ENCODE measurements around the gene PLPP3.

Gene PLPP3

DNA sequence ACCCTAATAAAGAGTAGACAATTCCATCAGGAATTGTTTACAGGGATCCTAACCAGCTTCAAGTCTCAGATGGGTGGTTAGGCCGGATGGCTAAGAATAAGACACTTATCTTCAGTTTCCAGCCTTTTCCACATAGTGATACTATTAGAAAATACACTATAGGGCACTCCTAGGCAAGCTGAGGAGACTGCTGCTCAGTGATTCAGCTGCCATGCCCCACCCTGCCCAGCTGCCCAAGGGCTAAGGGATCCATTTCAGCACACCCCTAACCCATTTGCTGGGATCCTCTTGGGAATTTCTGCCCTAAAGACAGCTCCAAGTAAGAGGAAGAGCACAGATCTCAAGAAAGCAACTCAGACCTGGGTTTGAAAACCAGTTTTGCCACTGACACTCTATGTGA lies 31.9 kb downstream of the PLPP3 start:
- no peak for DNase-seq (ENCODE audit: low spot score)

DNA sequence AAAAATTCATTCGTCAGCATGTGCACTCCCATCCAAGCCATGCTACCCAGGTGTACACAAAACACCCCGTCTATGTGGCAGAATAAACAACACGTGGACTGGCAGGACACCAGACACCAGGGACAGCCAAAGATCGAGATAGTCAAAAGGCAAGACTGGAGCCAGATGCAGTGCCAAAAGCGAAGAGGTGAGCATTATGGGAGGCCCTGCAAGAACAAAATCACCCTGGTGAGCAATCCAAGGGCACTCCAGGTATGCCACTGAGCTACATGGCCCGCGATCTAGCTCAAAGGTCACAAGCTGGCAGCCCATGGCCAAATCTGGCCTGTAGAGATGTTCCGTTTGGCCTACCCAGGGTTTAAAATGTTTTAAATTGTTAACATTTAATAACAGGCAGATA lies 33.7 kb downstream of the PLPP3 start:
- no peak for DNase-seq (ENCODE audit: low spot score)

DNA sequence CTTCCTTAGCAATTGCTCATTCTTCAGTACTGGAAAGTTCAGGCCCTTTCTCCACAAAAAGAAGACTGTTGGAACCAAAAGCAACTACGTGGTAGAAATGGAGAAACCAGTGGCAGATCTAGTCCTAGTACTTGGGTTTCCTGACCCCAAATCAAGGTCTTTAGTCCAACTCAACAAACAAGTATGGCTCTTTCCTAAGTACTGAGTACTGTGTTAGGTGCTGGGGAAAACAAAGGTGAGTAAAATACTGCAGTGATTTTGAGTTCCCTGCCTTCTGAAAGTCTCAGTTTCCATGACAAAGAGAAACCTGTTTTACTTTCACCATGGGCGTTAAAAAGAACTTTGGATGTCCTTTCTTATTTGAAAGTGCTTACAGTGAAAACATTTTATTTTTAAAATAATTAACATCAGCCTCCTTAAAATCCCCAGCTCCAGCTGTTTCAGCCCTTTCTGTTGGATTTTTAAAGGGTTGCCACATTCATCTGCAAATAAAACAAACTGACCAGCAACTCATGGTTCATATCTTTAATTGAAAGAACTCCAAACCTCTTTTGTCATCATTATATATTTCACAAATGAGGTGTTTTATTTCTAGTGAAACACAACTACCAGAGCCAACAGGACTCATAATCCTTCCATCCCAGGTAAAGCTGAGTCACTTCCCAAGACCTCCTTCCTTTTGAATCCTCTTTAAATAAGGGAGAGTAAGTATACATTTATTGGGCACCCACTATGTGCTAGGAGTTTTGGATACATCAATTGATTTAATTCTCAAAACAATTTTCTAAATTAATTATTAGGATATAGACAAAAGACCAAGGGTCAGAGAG lies 35.4 kb downstream of the PLPP3 start:
- no peak for DNase-seq (ENCODE audit: low spot score)

DNA sequence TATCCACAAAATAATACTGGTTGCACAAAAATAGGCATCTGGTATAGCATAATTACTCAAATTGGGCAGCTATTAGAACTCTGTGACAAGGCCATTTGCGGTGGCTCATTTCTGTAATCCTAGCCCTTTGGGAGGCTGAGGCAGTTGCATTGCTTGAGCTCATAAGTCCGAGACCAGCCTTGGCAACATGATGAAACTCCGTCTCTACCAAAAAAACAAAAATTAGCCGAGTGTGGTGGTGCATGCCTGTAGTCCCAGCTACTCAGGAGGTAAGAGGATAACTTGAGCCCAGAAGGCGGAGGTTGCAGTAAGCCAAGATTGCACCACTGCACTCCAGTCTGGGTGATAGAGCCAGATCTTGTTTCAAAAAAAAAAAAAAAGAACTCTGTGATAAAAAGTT lies 36.7 kb downstream of the PLPP3 start:
- no peak for DNase-seq (ENCODE audit: low spot score)

DNA sequence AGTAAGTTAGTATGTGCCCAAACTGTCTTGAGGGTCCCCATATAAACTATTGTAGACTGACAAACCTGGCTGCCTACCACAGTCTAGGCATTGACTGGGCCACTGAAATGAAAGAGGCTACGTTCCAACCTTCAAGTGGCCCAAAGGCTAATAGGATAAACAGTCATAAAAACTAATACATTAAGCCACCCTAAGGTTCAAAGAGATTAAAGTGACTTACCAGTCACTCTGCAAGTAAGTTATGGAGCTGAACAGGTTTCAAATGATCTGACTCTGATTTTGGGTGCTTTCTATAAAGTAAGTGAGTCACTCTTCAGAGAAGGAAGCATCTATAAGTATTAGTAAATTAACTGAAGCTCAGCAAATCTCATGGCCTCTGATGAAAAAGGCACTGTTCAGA lies 38.0 kb downstream of the PLPP3 start:
- DNase-seq (ENCODE audit: low spot score), result no peak

DNA sequence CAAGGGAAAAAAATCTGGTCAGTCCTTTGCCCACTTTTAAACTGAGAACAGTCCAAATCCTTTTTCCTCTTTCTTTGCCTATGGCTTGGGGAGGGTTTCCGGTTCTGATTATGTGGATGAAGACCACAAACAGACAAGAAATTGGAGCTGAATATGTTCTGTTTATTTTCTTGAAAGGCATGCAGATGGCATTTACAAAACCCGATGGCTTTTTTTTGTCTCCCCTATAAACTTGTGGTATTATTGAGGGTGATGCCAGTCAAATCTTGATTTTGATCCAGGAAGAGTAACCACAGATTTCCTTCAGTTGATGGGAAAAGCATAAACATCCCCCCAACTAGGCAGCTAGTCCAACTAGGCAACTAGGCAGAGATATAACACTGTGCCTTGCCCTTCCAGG lies 38.9 kb downstream of the PLPP3 start:
- DNase-seq (ENCODE audit: low spot score), result no peak

DNA sequence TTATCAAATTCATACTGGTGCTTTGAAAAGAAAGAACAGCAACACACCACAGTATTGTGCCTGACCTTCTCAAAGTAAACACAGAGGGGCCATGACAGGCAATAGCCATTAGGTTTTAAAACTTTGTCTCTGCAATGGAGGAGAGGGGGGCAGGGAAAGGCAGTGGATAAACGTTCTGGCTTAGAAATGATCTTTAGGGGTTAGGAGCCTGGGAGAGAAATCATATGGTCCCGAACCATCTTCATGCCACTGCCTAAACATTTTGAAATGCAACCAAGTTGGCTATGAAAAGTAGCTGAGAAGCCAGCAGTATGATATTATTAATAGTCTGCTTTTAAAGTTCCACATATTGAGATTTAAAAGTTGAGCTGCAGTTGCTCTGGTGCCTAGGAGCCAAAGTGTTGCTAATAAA lies 39.8 kb downstream of the PLPP3 start:
- no peak for DNase-seq (ENCODE audit: low spot score)

DNA sequence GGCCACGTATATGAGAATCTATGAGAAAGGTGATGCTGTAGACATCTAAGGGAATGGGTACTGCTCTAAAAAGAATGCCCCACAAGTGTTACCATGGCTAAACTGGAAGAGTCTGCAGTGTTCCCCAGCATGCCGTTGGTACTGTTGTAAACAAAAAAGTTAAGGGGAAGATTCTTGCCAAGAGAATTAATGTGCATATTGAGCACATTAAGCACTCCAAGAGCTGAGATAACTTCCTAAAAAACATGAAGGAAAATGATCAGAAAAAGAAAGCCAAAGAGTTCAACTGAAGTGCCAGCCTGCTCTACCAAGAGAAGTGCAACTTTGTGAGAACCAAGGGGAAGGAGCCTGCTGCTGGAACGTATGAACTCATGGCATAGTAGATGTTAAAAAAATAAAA lies 40.8 kb downstream of the PLPP3 start:
- no peak for DNase-seq (ENCODE audit: low spot score)

DNA sequence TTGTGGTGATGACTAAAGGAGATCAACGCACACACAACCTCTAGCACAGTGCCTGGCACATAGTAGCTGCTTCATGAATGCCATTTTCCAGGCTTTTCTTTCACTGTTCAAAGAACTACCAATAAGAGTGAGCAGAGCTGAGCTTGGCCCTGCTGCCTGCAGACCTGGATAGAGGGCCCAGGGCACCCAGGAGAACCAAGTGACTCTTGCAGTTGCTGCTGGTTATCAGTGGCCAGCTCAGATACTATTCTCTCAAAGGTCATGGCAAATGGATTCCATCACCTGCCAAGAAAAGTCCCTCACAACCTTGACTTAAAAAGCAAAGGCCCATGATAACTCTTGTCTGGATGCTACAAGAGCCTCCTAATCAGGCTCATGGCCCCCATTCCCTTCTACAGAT lies 41.7 kb downstream of the PLPP3 start:
- DNase-seq (ENCODE audit: low spot score), result no peak

DNA sequence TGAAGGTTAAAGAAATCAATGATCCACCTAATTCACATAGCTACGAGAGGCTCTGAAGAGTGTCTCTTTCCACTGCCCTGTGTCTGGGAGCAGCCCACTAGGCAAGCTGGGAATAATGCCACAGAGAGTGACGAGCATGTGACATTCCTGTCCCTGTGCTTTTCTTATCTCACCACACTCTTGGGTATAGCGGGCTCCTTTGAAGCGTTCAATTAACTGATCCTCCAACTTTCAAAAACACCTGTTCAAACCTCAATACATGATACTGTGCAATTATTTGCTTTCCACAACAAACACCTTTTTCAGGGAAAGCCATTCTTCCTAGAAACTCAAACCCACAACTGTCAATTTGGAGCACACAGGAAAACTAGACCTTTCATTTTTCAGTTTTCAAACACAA lies 43.4 kb downstream of the PLPP3 start:
- no peak for DNase-seq (ENCODE audit: low spot score)

DNA sequence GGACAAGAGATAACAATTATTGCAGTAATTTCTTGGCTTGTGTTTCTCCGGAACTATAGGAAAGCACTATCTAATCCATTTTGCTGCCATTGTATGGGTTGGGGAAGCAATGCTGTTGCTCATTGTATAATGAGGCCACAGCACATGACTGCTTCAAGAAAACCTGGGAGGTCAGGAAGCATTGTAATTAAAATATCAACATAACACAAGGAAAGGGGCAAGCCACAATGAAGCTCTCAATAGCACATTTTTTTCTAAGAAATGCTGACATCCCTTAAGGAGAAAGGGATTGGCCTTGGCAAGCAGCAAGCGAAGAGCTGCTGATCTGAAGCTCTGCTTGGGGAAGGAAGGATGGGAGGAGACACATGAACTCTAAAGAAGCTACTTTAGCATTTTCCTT lies 44.0 kb downstream of the PLPP3 start:
- no peak for DNase-seq (ENCODE audit: low spot score)

DNA sequence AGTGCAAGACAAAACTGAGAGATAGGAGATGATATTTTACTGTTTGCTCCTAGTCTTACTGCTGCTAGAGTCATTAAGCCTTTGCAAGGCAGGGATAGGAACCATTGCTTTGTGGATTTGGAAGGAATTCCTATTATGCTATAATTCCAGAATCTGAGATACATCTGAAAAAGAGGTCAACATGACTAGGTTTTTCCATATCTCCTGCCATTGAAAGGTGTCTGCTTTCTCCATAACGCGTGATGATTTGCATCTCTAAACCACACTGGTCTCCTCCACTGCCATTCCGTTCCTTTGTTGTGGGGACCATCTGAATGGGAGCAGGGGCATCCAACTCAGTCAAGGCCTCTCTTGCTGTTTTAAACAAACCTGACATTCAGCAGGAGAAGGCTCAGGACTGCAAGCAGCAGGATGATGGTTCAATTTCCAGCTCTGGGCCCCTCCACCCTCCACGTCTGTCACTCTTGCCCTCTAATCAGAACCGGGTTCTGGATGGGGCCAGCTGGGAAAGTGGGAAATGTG lies 45.2 kb downstream of the PLPP3 start:
- no peak for DNase-seq (ENCODE audit: low spot score)

DNA sequence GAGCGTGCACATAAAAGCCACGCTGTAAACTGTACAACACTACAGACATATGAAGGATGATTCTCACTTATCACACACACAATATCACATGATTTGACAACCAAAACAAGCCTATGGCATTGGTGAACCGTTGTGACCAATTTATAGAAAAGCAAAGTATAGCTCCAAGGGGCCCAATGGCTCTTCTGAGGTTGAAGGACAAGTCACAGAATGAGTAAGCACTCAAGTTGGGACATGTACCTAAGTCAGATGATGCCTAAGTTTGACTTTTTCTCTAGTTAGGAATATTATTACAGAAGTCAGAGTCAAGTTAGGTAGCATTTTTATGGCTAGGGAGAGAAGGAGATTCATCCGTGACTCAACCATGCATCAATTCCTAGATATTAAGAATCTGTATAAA lies 45.7 kb downstream of the PLPP3 start:
- DNase-seq (ENCODE audit: low spot score), result no peak

DNA sequence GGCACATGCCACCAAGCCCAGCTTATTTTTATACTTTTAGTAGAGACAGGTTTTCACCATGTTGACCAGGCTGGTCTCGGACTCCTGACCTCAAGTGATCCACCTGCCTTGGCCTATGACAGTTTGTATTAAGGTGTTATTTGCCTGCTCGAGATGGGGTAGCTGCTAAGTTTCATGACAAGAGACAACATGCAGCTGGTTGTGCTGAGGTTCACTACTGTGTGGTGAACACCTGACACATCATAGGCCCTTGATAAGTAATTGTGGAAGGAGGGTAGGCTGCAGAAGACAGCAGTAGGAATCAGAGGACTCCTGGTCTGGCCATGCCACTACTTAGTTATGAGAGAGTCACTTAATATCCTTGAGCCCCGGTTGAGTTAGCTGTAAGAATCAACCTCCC lies 46.2 kb downstream of the PLPP3 start:
- no peak for DNase-seq (ENCODE audit: low spot score)

DNA sequence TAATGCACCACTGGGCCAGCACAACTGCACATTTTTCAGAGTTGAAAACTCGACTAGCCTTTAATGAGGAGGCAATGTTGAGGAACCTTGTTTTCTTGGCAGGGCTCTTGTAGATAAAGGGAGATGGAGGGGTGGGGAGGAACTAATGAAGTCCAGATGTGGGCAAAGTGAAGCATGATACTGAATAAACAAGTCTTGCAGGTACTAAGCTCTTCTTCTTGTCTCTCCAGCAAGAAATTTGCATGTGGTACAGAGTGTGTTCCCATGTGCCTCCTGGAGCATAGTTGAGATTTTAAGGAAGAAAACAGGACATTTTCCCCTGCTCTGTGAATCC lies 47.0 kb downstream of the PLPP3 start:
- DNase-seq (ENCODE audit: low spot score), result no peak

DNA sequence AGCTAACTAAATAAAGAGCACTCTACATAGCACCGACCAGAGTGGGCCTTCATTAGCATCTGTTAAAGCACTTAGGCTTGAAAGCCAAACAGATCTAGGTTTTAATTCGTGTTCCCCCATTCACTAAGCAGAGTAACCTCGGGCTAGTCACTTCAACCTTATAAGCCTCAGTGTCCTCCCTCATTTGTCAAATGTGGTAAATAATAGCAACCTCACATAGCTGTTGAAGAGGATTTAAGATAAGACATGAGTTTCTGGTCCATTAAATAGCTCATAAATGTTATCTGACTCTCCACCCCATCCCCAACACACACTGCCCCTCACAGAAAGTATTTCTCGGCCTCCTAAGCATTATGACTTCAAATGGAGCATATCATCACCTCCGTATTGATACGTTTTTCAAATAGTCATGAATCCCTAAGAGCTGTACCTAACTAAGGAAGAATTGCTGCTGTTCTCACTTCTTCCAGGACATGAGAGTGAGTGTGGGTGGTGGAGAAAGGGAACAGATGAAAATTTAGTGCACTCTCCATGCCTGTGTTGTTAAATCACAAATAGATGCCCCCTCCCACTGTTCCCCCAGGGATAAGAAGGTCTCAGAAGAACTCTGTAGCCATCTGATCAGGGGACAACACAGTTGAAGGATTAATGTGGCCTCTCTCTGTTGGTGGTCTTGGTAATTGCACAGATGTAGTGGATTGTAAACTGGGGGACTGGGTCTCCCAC lies 47.6 kb downstream of the PLPP3 start:
- no peak for DNase-seq (ENCODE audit: low spot score)

DNA sequence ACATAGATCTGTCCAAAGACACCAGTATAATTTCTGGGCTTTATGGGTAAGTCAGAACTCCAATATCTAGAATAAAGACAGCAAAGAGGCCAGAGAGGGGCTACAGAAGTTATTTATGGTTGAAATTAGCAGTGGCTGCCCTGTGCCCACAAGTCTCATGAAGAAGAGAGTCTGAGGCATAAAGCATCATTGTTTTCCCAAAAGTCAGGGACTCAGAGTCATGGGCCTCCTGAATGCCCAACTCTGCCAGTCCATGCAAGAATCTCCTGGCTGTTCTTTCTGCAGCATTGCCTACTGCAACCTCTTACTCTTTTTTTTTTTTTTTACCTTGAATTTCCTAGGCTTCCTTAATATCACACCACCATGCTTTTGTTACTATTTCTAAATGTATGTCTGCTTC lies 49.6 kb downstream of the PLPP3 start:
- no peak for DNase-seq (ENCODE audit: low spot score)

DNA sequence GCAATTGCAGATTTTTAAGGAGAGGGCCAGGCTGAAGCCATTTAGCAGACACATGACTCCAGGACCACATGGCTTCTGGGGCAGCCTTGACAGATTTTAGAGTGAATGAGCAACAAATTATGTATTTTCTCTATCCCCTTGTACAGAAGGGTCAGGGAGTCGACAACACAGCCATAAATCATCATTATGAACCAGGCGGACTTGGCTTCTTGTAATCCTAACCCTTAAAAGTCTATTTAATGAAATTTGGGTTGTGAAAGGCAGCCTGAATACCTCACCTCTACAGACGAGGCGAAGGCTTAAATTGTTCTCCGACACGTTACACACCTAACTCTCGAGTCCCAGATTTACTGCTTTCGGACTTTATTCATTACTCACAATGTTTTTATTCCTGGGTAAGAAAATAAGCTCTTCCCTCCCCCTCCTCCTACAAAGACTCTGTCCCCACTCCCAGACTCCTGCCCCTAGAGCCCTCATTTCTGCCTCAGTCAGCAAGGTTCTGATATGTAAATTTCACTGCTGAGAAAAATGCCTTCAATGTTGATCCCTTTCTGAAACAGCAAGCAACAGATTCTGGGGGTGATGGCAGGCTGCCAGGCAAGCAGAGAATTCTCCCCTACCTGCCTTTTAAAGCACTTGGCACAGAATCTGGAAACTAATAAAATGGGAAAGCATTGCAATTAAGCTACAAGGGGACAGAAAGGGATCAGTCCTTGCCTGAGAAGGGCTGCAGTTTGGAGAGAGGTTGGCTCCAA lies 51.6 kb downstream of the PLPP3 start:
- no peak for DNase-seq (ENCODE audit: low spot score)

DNA sequence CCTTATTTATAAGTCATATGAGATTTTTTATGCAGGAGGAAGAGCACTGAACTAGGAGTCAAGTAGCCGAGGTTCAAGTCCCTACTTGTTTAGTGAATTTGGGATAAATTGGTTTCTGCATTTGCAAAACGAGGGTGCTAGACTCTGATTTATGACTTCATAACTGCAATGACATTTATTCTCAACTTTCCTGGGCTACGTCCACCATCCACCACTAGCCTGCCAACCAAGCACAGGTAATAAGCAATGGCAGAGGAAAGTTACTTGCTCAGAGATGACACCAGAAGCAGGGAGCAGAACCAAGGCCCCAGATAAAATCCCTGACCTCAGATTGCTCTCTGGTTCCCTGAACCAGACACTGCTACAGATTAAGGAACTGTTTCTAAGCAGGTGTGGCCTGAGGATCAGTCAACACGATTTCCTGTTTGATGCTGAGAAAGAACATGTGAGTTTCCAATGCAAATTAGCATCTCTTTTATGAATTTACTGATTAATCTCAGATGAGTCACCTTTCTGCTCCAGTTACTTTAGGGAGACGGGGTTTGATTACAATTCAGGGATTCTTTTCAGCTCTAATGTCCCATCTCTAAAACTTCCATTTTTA lies 52.7 kb downstream of the PLPP3 start:
- no peak for DNase-seq (ENCODE audit: low spot score)

DNA sequence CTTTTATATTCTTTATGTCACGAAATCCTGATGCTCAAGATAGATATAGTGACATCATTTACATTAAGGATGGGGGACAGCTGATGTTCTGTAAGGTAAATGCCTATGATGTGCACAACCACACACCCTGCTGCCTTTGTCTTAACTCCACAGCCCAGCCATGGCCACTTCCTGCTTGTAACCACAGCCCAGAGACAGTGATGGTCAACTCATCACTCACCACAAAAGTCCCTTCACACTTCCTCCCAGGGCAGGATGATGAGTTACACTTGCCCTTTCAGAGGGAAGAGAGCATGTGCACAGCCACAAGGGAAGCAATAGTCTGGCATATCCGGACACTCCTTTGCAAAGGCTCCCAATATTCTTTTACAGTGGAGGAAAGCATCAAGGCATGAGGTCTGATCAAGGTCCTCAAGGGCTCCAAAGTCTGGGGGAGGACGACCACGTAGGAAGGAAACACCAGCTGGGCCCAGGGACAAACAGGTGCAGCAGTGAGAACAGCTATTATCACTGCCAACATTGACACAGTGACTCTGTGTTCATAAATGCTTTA lies 53.8 kb downstream of the PLPP3 start:
- DNase-seq (ENCODE audit: low spot score), result no peak

DNA sequence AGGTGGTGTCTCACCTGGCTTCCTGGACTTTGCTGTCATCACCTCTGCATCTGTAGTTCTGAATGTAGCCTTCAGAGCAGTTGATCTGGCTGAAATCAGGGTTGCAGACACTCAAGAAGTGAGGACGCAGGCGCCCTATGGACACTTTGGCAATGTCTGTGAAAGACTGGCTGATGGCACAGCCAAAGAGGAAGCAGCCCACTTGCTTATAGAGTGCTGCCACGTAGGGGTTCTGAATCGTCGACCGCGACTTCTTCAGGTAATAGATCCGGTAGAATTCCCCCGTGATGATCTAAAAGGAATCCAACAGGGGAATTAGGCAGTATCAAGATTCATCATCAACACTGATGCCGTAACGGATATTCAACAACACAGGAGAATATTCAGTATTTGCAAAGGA lies 55.1 kb downstream of the PLPP3 start:
- no peak for DNase-seq (ENCODE audit: low spot score)

DNA sequence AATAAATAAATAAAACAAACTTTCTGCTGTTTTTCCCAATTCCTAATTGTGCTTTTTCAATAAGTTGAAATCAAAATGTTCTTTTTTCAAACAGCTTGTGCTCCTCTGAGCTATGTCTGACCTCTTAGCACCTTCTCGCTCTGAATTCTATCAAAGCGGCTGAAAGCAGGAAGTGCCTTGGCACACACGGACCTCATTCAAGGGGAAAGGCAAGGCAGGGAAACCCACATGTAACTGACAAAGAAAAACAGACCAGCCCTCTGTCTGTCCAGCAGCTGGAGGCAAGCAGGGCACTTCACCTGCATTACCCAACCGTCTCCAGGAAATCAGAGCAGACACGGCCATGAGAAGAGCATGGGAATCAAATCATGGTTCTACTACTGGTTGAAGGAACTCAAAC lies 56.7 kb downstream of the PLPP3 start:
- DNase-seq (ENCODE audit: low spot score), result no peak
